PC-3 (cell line): ENCODE measurements around the gene HTR1D.

Source experiments
- EZH2 ChIP-seq: fragments of 300-600 bp; sonication (generic); IDR thresholded peaks from one replicate; pipeline ENCODE4 v1.6.1; 2017; ENCODE audit warnings: antibody characterized with exemption, mild to moderate bottlenecking, low read length; ENCODE audit not compliant: unreplicated experiment
- TF ChIP-seq, protein P1 (sequence below): fragments of 300-600 bp; sonication (generic); conservative IDR thresholded peaks from 2 replicates; pipeline ENCODE4 v1.5.1; 2017; ENCODE audit warnings: antibody characterized with exemption, low read depth, mild to moderate bottlenecking, low read length

DNA sequence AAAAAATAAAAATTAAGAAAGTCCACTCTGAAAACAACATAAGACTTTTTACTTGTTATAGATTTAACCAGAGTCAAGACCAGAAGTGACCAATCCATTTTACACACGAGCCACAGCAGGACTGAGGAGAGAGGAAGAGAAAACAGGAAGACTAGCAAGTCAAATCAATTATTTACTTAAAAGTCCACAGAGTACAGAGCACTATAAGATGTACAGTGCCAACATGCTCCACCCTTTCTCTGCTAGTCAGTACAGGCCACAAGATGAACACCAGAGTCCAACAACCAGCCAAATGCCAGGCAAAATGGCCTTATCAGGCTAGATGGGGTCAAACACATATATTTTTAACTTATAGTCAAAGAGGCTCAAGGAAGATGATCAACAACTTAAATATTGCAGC, 68.2 kb downstream of the HTR1D start:
- TF ChIP-seq, protein P1, sequence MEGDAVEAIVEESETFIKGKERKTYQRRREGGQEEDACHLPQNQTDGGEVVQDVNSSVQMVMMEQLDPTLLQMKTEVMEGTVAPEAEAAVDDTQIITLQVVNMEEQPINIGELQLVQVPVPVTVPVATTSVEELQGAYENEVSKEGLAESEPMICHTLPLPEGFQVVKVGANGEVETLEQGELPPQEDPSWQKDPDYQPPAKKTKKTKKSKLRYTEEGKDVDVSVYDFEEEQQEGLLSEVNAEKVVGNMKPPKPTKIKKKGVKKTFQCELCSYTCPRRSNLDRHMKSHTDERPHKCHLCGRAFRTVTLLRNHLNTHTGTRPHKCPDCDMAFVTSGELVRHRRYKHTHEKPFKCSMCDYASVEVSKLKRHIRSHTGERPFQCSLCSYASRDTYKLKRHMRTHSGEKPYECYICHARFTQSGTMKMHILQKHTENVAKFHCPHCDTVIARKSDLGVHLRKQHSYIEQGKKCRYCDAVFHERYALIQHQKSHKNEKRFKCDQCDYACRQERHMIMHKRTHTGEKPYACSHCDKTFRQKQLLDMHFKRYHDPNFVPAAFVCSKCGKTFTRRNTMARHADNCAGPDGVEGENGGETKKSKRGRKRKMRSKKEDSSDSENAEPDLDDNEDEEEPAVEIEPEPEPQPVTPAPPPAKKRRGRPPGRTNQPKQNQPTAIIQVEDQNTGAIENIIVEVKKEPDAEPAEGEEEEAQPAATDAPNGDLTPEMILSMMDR: no peak
- TF ChIP-seq EZH2: no peak
